ENCODE results near the gene GNG7. TPM values are rescaled to one million over a fixed set of nuclear protein-coding genes. Genes with fewer than 3 reads are reported as not detected.

The GNG7 gene
- total RNA-seq, 1 experiment from 2014 or later, result 9.6 TPM

GRCh38 chr19:2548966-2549365 lies 153.5 kb downstream of the GNG7 start:
- peak overlapping the region; percentile 49 for H3K27ac Mint-ChIP-seq
- no peak for ATAC-seq

More at GRCh38 chr19:2548966-2549365, 153.5 kb downstream of the GNG7 start:
- no peak for DNase-seq (ENCODE audit: low spot score)
- Mint-ChIP-seq H3K4me1 (peaks cover 13% of the 10 kb centered on the region), H3K27me3 (ENCODE audit: low read depth) (peaks cover under 1% of the 10 kb centered on the region; the same call in 1 of the 2 replicates), H3K4me3 (no peak overlapping the region), H3K9me3 (no peaks in the 10 kb centered on the region), H3K36me3 (no peaks in the 10 kb centered on the region)
- CTCF ChIA-PET, result no interaction called here
- POLR2A ChIA-PET, result no interaction called here
- no peak for TF ChIP-seq HMGA2 (CRISPR knock-in tag; IDR thresholded peaks at IDR 0.05)
- TF ChIP-seq AFF4 (CRISPR knock-in tag; IDR thresholded peaks at IDR 0.05; ENCODE audit: borderline replicate concordance), result no peak
- TF ChIP-seq ZNF671 (CRISPR knock-in tag; IDR thresholded peaks at IDR 0.05), result no peak
- no peak for TF ChIP-seq ATF1 (CRISPR knock-in tag; IDR thresholded peaks at IDR 0.05)
- no peak for TF ChIP-seq FOXK1 (CRISPR knock-in tag; IDR thresholded peaks at IDR 0.05)
- no peak for TF ChIP-seq KAT7 (CRISPR knock-in tag; IDR thresholded peaks at IDR 0.05; ENCODE audit: borderline replicate concordance)
- no peak for TF ChIP-seq IRF2 (CRISPR knock-in tag; IDR thresholded peaks at IDR 0.05; ENCODE audit: borderline replicate concordance, low read depth)
- no peak for TF ChIP-seq GTF2I (CRISPR knock-in tag; conservative IDR thresholded peaks at IDR 0.05)
- TF ChIP-seq MAX (CRISPR knock-in tag; IDR thresholded peaks at IDR 0.05), result no peak
- no peak for TF ChIP-seq CTCF (IDR thresholded peaks at IDR 0.05)
- no peak for TF ChIP-seq ATF6 (CRISPR knock-in tag; IDR thresholded peaks at IDR 0.05)
- no peak for TF ChIP-seq USF1 (CRISPR knock-in tag; IDR thresholded peaks at IDR 0.05)
- TF ChIP-seq ZNF317 (CRISPR knock-in tag; IDR thresholded peaks at IDR 0.05; ENCODE audit: borderline replicate concordance, low read depth), result no peak
- TF ChIP-seq TEAD4 (CRISPR knock-in tag; IDR thresholded peaks at IDR 0.05), result no peak
- TF ChIP-seq ETV6 (CRISPR knock-in tag; IDR thresholded peaks at IDR 0.05), result no peak
- TF ChIP-seq PREB (CRISPR knock-in tag; IDR thresholded peaks at IDR 0.05; ENCODE audit: borderline replicate concordance), result no peak
- TF ChIP-seq AR (CRISPR knock-in tag; IDR thresholded peaks at IDR 0.05), result no peak
- no peak for TF ChIP-seq RELA (CRISPR knock-in tag; IDR thresholded peaks at IDR 0.05; ENCODE audit: borderline replicate concordance)

Measured in WTC11 (cell line).